IPS DF 4.7 (cell line): ENCODE measurements around the gene DEFB132.
"Not testable (repeated sequence)": the region's sequence is repeated elsewhere in the genome, so short reads cannot be mapped to it uniquely, and the experiment has no call there.

Experiments
- DNase-seq: peaks from one replicate; pipeline ENCODE4 v3.0.0-alpha.2; 2013; ENCODE audit warnings: low spot score; ENCODE audit errors: extremely low read depth

DEFB132 gene, protein sequence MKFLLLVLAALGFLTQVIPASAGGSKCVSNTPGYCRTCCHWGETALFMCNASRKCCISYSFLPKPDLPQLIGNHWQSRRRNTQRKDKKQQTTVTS

DNA sequence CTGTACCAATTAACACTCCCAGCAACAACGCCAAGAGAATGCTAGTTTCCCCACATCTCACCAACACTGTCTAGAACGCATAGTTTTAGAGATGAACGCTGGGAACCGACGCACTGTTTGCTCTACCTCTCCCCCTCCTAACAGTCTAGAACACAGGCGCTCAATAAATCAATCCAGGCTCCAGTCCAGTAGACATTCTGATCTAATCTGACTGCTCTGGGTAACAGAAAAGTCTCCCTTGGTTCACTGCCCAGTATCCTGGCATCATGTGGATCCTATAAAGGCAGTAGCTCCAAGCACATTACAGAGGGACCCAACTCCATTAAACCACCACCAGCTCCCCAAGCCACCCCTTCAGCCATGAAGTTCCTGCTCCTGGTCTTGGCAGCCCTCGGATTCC, at the start of gene DEFB132:
Gene DEFB132, plus strand, starts transcription at position 306 of the 400 bp plus-strand sequence. Its CDS starts 55 bp downstream, at position 361.
- no peak for DNase-seq

DNA sequence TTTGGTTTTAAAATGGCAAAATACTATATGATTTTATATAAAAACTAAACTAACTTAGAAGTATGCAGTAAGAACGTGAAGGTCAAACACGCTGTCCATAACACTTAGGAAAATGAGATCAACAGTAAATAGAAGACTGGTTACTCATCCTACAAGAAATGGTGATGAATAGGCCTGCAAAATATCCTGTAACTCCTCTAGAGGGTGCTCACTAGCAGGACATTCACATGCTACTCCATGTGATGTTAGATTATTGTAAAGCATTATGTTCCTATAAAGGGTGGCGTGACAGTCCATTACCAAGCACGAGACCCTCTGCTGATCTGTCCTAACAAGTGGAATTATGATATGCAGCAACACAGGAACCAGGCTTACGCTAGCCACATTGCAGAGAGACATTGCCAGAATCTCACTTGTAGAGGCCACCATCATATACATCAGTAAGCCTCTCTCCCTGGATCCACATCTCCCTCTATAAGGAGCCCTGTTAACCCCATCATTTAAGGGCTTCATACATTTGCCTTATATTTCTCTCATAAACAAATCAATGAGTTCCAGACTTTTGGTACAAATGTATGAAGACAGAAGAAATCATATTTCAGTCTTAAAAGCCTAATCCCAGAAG, 48.5 kb upstream of the DEFB132 start:
- DNase-seq, result peak; percentile 7

DNA sequence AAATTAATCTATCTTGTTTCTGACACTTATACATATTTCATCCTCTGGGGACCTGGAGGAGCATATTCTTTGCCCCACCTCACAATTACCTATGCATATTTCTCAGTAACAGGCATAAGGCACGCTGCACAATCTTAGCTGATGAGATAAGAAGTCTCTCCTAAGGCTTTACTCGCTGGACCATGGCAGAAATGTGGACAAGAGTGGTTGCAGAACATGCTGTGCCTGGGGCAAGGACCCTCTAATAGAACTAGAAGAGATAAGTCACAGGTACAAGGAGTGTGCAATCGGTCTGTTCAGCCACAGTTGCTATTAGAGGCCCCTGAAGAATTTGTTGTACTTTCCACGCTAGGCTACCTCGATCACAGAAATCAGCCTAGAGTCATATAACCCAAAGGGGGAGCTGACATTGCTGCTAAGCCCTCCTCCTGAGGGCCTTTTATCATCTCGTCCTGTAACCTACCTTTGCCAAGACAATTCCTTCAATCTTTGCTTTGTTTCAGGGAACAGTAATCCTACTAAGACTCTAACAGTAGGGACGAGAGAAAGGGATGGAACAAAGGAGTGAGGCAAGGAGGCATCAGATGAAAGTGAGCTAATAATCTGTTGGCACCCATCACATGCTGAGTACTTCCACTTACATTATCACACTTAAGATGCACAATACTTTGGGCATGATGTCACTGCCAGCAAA, 46.6 kb upstream of the DEFB132 start:
- no peak for DNase-seq

DNA sequence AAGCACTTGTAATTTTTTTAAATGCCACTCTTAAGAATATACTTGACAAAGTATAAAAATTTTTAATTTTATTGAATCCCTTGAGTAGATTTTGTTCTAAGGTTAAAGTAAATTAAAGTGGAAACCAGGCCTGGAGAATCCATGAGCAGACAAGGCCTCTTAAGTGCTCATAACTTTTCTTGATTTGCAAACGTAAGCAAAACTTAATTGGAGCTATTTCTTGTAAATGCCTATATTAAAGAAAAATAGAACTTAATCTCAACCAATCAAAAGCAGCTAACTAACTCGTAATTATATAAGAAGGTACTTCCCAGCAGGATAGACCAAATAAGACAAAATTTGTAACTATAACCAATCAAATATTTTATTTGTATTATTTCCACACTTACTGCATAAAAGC, 43.1 kb upstream of the DEFB132 start:
- DNase-seq, result no peak

DNA sequence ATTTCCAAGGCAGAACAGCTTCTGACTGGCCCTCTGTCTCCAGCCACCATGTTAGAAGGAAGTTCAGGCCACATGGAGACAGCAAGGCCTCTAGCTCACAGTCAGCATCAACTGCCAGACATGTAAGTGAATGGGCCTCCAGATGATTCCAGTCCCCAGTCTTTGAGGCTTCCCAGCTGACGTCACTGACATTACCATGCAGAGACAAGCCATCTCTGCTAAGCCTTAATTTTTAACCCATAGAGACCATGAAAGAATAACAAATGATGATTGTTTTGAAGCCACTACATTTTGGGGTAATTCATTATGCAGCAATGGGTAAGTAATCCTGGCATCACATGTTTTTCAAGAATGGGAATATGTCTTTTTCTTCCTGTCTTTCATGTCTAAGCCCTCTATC, 41.7 kb upstream of the DEFB132 start:
- DNase-seq, result no peak

DNA sequence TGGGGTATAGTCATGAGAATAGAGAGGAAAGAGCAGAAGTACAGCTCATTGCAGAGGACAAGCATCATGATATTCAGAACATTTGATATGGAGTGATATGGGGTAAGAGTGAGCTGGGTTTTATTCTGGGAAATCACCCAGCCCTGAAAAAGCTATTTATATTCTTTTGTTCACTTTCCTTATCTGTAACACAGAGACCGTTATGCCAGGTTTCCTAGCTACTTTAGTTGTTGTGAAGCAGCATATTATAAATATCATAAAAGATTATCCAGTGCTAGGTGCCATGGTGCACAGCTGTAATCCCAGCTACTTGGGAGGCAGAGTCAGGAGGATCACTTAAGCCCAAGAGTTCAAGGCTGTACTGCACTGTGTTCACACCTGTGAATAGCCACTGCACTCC, 40.3 kb upstream of the DEFB132 start:
- no peak for DNase-seq

DNA sequence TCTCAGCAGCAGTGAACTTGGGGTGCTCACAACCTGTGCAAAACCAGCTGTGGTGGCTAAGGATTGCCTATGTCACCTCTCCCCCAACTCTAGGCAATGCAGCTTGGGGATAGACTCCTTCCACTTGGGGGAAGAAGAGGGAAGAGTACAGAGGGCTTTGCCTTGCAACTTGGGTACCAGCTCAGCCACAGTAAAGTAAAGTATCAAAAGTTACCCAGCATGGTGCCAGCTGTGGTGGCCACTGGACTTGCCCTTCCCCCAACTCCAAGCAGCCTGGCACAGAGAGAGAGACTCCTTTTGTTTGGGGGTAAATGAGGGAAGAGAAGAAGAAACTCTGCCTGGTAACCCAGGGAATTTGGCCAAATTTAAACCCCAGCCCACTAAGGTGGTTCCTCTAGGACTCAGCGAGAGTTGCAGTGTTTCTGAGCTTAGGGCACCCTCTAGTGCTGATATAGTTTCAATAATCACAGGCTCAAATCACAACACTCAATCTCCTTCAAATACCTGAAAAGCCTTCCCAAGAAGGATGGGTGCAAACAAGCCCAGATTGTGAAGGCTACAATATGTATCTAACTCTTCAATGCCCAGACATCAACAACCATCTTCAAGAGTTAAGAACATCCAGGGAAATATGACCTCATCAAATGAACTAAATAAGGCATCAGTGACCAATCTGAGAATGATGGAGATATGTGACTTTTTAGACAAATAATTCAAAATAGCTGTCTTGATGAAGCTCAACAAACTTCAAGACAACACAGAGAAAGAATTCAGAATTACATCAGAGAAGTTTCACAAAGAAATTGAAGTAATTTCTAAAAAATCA, 38.0 kb upstream of the DEFB132 start:
- DNase-seq, result peak; percentile 14

DNA sequence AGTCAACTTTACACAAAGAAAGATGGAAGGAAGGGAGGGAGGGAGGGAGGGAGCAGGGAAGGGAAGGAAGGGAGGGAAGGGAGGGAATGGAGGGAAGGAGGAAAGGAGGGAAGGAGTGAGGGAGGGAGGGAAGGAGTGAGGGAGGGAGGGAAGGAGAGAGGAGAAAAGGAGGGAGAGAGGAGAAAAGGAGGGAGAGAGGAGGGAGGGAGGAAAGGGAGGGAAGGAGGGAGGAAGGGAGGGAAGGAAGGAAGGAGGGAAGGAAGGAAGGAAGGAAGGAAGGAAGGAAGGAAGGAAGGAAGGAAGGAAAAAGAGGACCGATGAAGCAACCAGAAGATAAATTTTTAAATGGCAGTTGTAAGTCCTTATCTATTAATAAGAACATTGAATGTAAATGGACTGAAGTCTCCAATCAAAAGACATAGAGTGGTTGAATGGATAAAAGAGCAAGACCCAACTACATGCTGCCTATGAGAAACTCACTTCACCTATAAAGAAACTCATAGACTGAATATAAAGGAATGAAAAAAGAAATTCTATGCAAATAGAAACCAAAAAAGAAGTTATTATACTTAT, 36.2 kb upstream of the DEFB132 start:
- no peak for DNase-seq

DNA sequence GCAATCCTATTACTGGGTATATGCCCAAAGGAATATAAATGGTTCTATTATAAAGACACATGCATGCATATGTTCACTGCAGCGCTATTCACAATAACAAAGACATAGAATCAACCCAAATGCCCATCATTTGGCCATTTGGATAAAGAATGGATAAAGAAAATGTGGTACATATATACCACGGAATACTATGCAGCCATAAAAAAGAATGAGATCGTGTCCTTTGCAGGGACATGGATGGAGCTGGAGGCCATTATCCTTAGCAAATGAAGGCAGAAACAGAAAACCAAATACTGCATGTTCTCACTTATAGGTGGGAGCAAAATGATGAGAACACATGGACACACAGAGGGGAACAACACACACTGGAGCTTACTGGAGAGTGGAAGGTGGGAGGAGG, 31.6 kb upstream of the DEFB132 start:
- not testable (repeated sequence) for DNase-seq

DNA sequence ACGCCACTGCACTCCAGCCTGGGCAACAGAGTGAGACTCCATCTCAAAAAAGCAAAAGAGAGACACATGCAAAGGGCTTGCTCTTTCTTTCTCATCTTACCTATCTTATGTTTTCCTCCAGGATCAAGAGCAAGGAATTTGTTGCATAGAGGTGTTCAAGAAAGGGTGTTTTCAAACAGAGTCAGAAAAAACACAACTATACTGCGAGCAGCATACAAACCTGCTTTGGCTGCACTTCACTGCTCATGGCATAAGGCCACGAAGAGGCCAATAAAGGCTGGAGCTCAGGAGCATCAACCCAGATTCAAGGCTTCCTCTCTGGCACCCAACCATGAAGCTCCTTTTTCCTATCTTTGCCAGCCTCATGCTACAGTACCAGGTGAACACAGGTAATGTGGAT, 30.6 kb upstream of the DEFB132 start, which contains the start of gene DEFB129:
Gene DEFB129, plus strand, starts transcription at position 301 of the 400 bp plus-strand sequence. Its CDS starts 31 bp downstream, at position 332.
- no peak for DNase-seq

DNA sequence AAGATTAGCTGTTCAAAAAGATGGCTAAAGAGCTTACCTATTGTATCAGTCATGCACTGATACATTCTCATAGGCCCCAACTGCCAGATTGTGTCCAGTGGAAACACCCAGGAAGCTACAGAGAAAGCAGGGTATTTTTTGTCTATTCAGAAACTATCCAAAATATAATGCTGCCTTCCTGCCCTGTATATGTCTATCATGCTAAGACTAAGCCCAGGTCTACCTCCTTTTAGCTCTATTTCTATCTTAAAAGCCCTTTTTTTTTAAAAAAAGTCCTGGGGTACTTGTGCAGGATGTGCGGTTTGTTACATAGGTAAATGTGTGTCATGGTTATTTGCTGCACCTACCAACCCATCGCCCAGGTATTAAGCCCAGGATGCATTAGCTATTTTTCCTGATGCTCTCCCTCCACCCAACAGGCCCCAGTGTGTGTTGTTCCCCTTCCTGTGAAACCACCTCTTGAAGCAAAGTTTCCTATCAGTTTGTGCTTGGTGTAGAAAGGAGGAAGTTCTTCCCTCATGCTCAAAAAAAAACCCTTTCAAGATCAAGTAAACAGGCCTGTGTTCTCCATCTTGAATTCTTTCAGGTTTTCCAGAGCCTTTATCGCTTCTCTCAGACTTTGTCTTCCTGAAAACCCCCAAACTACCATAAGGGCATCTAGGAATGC, 30.0 kb upstream of the DEFB132 start:
- no peak for DNase-seq

DNA sequence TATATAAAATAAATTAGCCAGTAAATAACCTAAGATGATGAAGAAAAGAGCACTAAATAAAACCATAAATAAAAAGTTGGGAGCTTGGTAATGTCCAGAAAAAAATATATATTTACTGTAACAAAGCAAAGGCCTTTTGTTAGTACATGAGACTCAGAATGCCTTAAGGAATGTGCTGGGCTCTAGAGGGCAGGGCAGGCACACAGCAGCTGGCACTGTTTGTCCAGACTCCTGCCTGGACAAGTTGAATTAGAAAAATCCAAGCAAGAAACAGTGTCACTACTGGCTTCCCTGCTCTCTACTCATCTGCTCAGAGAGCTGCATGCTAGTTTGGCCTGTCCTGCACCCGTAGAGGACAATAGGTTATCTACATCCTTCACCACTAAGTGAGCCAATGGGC, 21.6 kb upstream of the DEFB132 start:
- DNase-seq, result no peak

DNA sequence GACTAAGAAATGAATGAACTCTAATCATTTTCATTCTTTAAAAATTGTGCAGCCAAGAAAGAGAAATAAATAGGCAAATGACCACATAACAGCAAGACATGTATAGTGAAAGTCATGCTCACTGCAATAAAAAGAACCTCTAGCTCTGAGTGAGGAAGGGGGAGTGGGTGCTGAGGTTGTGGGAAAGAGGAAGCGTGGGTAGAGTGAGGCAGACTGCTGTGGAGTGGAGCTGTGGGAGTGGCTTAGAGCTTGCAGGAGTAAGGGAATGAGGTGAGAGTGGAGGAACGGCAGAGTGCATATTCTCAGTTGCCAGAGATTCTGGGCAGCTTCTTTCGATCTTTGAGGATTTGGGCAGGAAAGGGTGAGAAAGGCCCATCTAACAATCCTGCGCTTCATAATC, 20.0 kb upstream of the DEFB132 start:
- no peak for DNase-seq

DNA sequence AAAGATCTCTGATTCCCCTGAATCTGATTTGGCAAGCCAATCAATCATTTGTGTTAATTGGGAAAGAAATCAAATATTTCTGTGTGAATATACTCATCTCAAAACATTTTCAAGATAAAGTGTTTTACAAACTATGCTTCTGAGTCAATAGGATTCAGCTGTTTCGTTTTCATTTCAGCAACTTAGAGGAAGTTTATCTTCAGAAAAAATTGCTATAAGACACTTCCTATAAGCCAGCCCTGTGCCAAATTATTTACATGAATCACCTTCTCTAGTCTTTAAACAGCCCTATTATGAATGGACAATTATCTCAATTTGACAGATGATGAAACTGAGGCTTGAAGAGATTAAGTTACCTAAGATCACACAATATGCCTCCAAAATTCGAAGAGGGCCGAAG, 19.6 kb upstream of the DEFB132 start:
- DNase-seq, result no peak

DNA sequence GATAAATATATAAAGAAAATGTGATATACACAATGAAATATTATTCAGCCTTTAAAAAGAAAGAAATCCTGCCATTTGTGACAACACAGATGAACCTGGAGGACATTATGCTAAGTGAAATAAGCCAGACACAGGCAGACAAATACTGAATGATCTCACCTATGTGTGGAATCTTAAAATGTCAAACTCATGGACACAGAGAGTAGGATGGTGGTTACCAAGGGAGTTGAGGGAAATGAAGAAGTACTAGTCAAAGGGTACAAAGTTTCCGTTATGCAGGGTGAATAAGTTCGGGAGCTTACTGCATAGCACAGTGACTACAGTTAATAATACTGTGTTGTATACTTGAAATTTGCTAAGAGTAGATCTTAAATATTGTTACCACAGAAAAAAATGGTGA, 14.6 kb upstream of the DEFB132 start:
- no peak for DNase-seq

DNA sequence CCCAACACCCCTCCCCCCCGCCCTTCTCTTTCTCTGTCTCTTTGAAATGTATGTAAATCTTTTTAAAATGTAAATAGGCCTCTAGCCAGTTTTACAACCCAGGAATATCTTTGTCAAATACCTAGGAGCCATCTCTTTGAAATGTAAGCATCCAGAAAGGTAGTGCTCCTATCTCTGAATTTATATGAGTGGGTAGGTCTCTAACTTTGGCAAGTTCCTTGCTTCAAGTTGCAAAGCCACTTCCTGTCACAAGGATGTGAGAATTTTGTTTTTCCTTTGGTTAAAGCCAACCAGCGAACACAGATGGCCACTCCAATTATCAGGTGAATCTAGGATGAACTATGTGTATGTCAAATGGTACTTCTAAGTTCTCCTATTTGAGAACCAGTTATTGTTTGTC, 6.2 kb upstream of the DEFB132 start:
- DNase-seq, result peak; percentile 9

DNA sequence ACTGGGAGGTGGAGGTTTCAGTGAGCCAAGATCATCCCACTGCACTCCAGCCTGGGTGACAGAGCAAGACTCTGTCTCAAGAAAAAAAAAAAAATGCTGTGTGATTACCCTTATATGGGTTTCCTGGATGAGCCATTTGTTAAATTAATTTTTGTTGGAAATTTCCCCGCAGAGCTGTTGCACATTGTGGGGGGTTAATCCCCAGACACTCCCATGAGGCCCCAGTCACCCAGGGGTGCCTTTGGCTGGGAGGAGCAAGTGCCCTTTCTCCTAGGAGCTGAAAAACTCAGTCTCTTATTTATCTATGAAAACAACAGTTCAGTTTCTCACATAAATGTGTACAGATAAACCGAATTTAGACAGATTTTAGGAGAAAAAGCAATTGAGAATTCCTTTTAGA, 4.7 kb upstream of the DEFB132 start:
- no peak for DNase-seq

DNA sequence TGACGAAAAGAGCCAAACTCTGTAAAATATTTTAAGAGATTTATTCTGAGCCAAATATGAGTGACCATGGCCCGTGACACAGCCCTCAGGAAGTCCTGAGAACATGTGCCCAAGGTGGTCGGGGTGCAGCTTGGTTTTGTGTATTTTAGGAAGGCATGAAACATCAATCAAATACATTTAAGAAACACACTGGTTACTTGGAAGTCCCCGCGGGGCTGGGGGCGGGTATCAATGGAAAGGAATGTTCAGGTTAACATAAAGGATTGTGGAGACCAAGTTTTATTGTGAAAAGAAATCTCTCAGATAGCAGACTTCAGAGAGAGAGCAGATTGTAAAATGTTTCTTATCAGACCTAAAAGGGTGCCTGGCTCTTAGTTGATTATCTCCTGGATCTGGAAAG, 4.1 kb upstream of the DEFB132 start:
- not testable (repeated sequence) for DNase-seq

DNA sequence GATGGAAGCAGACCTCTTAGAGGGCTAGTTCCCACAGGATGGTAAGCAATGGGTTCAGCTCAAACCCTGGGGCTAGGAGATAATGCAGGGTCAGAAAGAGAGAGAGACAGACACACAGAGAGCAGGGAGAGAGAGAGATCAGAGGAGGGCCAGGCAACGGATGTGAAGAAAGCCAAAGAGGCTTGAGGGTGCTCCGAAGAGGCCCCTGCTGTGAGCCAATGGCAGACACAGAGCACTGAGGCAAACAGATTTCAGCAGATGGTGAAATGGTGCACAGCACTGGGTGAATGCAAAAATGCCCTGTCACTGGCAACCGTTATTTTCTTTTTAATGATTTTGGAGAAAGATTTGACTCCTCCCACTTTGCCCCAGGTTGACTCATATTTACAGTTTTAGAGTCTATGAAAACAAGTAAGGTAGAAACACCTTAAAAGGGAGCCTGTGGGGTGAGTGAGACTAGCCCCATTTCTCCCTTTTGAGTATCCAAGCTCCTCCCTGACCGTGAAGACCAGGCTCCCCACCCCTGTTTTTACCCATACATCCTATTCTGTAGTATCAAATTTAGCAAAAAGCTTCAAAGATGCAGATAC, 840 bp downstream of the DEFB132 start:
- DNase-seq, result no peak

DNA sequence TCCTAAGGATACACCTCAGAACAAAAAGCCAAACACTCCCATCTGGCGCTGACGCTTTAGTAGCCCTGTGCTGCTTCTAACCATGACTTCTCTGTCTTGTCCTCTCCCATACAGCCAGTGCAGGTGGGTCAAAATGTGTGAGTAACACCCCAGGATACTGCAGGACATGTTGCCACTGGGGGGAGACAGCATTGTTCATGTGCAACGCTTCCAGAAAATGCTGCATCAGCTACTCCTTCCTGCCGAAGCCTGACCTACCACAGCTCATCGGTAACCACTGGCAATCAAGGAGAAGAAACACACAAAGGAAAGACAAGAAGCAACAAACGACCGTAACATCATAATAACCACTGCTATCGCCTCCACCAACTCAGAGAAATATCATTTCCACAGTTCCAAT, 1.4 kb downstream of the DEFB132 start:
- no peak for DNase-seq

DNA sequence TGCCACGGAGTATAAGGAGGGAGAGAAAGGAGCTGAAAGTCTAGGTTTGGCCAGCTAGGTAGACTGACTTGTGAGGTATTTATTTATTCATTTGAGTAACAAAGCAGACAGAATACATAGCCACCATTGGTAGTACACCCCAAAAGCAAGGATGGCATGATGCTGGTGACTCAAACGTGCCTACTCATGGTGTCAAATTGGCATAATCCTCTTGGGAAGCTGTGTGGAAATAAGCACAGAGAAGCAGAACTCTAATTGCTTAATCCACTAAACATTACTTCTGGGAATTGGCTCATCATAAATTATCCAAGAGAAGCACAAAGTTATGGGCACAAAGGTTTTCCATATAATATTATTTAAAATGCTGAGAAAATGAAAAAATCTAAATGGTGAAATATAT, 2.5 kb downstream of the DEFB132 start:
- DNase-seq, result no peak
